Eye (tissue), 1 donor: ENCODE results near the gene ZMYND8.
A peak's percentile ranks its signal among the peaks of the same experiment; 100 is the strongest.
"Not testable (repeated sequence)": the region's sequence is repeated elsewhere in the genome, so short reads cannot be mapped to it uniquely, and the experiment has no call there.

Experiments used
- DNase-seq: peaks from one replicate; pipeline ENCODE4 v3.0.0-alpha.2; 2015

The ZMYND8 gene

GRCh38 chr20:47356526-47357295, at the start of gene ZMYND8:
ZMYND8 (minus strand) TSS chr20:47356699; CDS start chr20:47356670, 29 bp downstream.
- peak; percentile 100 for DNase-seq

- DNase-seq = no peak
Observed at GRCh38 chr20:47405775-47406325, 49.4 kb upstream of the ZMYND8 start.

GRCh38 chr20:47400685-47401084, 44.2 kb upstream of the ZMYND8 start:
- DNase-seq = no peak

GRCh38 chr20:47397652-47398301, 41.3 kb upstream of the ZMYND8 start:
- DNase-seq = no peak

DNA sequence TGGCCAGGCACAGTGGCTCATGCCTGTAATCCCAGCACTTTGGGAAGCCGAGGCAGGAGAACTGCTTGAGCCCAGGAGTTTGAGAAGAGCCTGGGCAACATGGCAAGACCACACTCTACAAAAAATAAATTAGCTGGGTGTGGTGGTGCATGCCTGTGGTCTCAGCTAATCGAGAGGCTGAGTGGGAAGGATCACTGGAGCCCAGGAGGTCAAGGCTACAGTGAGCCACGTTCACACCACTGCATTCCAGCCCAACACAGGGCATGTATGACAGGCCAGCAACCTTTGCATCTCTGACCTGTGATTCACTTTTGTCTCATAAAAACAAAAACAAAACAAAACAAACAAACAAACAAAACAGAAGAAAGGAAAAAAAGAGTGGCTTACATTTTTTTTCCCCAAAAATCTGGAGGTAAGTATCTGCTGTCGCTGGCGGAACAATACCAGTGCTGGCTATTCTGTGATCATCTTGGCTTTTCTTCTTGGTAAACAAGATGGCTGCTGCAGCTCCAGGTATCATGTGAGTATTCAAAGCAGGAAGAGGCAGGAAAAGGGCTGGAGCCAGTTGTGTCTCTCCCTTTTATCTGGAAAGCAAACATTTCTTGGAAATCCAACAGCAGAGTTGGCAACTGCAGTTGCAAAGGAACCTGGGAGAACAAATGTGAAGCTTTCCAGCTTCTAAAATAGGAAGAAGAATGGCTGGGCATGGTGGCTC, 40.4 kb upstream of the ZMYND8 start:
- DNase-seq = no peak

DNA sequence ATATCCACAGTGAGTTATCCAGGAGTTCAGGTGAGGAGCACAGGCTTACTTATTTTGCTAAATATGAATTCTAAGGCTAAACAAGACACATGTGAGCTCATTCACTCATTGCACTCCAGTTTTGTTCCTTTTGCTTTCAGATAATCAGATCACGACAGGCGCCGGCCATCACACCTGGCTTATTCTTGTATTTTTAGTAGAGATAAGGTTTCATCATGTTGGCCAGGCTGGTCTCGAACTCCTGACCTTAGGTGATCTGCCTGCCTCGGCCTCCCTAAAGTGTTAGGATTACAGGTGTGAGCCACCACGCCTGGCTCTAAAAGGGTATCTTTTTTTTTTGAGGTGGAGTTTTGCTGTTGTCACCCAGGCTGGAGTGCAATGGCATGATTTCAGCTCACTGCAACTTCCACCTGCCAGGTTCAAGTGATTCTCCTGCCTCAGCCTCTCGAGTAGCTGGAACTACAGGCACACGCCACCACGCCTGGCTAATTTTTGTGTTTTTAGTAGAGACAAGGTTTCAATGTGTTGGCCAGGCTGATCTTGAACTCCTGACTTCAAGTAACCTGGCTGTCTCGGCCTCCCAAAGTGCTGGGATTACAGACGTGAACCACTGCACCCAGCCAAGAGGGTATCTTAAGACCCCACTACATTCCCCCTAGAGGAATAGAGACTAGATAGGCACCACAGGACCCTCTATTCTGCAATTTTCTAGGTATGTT, 37.5 kb upstream of the ZMYND8 start:
- not testable (repeated sequence) for DNase-seq

- DNase-seq = no peak
Observed at GRCh38 chr20:47392721-47393073, 36.2 kb upstream of the ZMYND8 start.

DNA sequence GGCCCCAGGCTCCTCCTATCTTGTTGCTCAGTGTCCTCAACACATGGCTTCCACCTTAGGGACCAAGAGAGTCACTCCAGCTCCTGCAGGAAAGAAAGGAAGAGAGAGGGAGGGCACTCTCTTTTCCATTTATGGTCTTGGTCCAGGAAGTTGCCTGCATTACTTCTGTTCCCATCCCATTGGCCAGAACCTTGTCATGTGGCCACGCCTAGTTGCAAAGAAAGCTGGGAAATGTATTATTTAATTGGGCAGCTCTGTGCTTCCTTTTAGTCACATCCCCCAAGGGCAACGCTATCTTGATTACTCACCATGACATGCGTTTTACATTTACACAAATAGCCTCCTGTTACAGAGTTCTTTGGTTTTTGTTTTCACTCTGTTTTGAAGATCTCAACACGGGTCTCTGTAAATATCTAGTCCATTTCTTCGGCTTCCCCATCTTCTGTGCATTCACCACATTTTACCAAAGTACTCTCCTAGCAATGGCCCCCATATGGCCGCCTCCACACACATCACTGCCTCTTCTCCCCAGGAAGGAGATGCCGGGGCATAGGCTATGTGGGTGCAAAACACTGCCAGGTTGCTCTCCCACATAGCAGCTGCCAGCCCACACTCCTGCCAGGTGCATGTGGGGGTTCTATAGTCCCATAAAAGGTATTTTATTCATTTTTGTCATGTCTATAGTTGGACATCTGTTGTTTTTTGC, 35.7 kb upstream of the ZMYND8 start:
- peak; percentile 16 for DNase-seq

- no peak for DNase-seq
Observed at GRCh38 chr20:47391276-47392010, 34.9 kb upstream of the ZMYND8 start.

DNA sequence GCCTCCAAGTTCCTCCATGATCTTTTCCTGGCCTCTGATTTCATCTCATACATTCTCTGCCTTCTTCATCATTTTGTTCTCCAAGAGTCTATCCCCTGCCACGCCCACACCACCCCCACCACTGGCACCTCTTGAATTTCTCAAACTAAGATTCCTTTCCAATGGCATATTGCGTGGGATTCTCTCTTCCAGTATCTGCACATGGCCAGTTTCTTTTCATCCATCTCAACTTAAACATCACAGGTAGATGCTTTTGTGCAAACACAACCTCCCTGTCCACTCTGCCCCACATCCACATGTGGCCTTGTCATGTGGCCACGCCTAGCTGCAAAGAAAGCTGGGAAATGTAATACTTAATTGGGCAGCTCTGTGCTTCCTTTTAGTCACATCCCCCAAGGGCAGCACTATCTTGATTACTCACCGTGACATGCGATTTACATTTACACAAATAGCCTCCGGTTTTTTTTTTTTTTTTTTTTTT, 33.4 kb upstream of the ZMYND8 start:
- DNase-seq = no peak

DNA sequence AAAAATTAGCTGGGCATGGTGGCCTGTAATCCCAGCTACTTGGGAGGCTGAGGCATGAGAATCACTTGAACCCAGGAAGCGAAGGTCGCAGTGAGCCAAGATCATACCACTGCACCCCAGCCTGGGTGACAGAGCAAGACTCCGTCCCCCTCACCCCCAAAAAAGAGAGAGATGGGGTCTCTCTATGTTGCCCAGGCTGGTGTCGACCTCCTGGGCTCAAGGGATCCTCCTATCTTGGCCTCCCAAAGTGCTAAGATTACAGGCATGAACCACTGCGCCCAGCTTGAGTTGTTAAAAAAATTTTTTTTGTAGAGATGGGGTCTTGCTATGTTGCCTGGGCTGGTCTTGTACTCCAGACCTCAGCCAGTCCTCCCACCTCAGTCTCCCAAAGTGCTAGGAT, 29.5 kb upstream of the ZMYND8 start:
- DNase-seq = not testable (repeated sequence)

- DNase-seq = no peak
Observed at GRCh38 chr20:47382746-47383415, 26.4 kb upstream of the ZMYND8 start.

DNA sequence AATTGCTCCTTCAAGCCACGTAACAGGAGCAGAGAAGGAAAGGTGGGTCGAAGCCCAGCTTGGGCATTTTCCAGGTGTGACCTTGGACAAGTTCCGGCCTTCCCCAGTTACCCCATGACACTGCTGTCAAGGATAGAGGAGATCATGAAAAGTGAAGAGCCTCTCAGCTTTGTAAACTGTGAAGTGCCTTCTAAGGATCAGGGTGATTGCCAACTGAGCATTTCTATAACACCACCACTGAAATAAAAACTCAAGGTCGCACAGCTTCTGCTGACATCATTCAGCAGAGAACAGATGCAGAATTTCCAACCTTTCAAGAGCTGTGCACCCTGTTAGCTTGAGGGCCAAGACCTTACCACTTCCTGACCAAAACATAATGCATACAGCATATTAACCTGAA, 24.0 kb upstream of the ZMYND8 start:
- no peak for DNase-seq

DNA sequence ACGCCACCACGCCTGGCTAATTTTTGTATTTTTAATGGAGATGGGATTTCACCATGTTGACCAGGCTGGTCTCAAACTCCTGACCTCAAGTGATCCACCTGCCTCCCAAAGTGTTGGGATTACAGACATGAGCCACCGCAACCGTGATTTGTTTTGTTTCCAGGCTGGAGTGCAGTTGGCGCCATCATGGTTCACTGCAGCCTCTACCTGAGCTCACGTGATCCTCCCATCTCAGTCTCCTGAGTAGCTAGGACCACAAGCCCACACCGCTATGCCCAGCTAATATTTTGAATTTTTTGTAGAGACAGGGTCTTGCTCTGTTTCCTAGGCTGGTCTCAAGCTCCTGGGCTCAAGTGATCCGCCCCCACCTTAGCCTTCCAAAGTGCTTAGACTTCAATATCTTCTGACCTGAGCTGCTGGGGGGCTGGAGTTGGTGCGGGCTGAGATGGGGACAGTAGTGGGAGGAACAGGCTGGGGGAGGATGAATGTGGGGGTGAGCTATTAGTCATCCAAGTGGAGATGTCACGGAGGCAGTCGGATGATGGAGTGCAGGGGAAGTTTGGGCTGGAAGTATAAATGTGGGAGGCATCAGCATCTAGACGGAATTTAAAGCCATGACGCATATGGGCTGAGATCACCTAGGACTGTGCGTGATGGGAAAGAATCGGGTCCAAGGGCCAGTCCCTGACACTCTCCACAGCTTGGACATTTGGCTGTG, 23.1 kb upstream of the ZMYND8 start:
- DNase-seq = no peak

DNA sequence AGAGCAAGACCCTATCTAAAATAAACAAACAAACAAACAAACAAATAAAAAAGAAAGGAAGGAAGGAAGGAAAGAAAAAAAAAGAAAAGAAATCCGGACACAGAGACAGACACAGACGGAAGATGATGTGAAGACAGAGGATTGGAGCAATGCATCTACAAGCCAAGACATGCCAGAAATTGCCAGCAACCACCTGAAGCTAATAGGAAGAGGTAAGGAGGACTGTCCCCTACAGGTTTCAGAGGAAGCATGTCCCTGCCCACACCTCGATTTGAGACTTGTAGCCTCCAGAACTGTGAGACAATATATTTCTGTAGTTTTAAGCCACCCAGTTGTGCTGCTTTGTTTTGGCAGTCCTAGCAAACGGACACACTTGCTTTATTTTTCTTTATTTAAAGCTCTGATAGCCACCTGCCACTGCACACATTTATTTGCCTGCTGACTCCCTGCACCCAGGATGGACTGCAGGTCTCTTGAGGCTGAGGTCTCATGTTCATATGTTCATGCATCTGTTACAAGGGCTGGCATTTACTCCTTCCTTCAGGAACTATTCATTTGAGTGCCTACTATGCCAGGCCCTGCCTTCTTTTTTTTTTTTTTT, 20.7 kb upstream of the ZMYND8 start:
- DNase-seq = no peak

DNA sequence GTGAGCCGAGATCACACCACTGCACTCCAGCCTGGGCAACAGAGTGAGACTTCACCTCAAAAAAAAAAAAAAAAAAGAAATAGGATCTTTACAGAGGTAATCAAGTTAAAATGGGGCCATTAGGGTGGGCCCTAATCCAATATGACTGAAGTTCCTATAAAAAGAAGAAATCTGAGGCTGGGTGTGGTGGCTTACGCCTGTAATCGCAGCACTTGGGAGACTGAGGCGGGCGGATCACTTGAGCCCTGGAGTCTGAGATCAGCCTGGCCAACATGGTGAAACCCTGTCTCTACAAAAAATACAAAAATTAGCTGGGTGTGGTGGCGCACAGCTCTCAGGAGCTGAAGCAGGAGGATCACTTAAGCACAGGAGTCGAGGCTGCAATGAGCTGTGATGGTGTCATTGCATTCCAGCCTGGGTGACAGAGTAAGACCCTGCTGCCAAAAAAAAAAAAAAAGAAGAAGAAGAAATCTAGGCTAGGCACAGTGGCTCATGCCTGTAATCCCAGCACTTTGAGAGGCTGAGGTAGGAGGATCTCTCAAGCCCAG, 19.7 kb upstream of the ZMYND8 start:
- DNase-seq = not testable (repeated sequence)

GRCh38 chr20:47374121-47374520, 17.6 kb upstream of the ZMYND8 start:
- DNase-seq = not testable (repeated sequence)

GRCh38 chr20:47373206-47373733, 16.8 kb upstream of the ZMYND8 start:
- DNase-seq = no peak
